ENCODE data around the gene MS4A1.

The MS4A1 gene

GRCh38 chr11:60429272-60429671 lies 26.4 kb upstream of the MS4A1 start, which contains the start of gene MS4A5:
TSS of gene MS4A5 (plus strand) at chr11:60429572. CDS start at chr11:60429675, 103 bp downstream.
- TF ChIP-seq CTCF (IDR thresholded peaks at IDR 0.05; ENCODE audit: low read depth, low read length) (no peak), EZH2phosphoT487 (IDR thresholded peaks at IDR 0.05; ENCODE audit: low read depth) (no peak)
- no peaks in the 10 kb centered on the region for H3K27me3 ChIP-seq (ENCODE audit: low read depth, low read length)
- no peak within 1 kb of the TSS for H3K4me2 ChIP-seq (ENCODE audit: low read length)
- no peaks in the 10 kb centered on the region for H3K79me2 ChIP-seq (ENCODE audit: low read length)
- no peak within 1 kb of the TSS for H3K4me3 ChIP-seq (ENCODE audit: low read length)
- no peak within 1 kb of the TSS for H3K27ac ChIP-seq (ENCODE audit: low read length)
- H3K9ac ChIP-seq (ENCODE audit: low read length): no peak within 1 kb of the TSS
- H4K20me1 ChIP-seq (ENCODE audit: insufficient read depth, low read length): no peaks in the 10 kb centered on the region
- H3K36me3 ChIP-seq (replicated peaks; ENCODE audit: low read depth, low read length): no peaks in the 10 kb centered on the region
- H3K9me3 ChIP-seq (ENCODE audit: insufficient read depth, low read length): no peaks in the 10 kb centered on the region
- no peaks in the 10 kb centered on the region for H3K4me1 ChIP-seq (ENCODE audit: low read length)
- H2AFZ ChIP-seq (ENCODE audit: low read depth, low read length): no peak within 1 kb of the TSS

GRCh38 chr11:60431251-60431650 lies 24.4 kb upstream of the MS4A1 start:
- Histone ChIP-seq H3K9me3 (ENCODE audit: insufficient read depth, low read length) (no peaks in the 10 kb centered on the region), H3K27me3 (ENCODE audit: low read depth, low read length) (no peaks in the 10 kb centered on the region), H3K4me1 (ENCODE audit: low read length) (no peaks in the 10 kb centered on the region), H3K36me3 (replicated peaks; ENCODE audit: low read depth, low read length) (no peaks in the 10 kb centered on the region), H3K4me2 (ENCODE audit: low read length) (no peak overlapping the region), H3K9ac (ENCODE audit: low read length) (no peak overlapping the region), H4K20me1 (ENCODE audit: insufficient read depth, low read length) (no peaks in the 10 kb centered on the region), H3K79me2 (ENCODE audit: low read length) (no peaks in the 10 kb centered on the region), H3K4me3 (ENCODE audit: low read length) (no peak overlapping the region), H2AFZ (ENCODE audit: low read depth, low read length) (no peak overlapping the region), H3K27ac (ENCODE audit: low read length) (no peak overlapping the region)
- TF ChIP-seq EZH2phosphoT487 (IDR thresholded peaks at IDR 0.05; ENCODE audit: low read depth): no peak
- TF ChIP-seq CTCF (IDR thresholded peaks at IDR 0.05; ENCODE audit: low read depth, low read length): no peak

GRCh38 chr11:60433401-60433800 lies 22.2 kb upstream of the MS4A1 start:
- H3K36me3 ChIP-seq (replicated peaks; ENCODE audit: low read depth, low read length): no peaks in the 10 kb centered on the region
- H3K27me3 ChIP-seq (ENCODE audit: low read depth, low read length): no peaks in the 10 kb centered on the region
- no peaks in the 10 kb centered on the region for H3K79me2 ChIP-seq (ENCODE audit: low read length)
- H3K27ac ChIP-seq (ENCODE audit: low read length): no peak overlapping the region
- TF ChIP-seq CTCF (IDR thresholded peaks at IDR 0.05; ENCODE audit: low read depth, low read length) (no peak), EZH2phosphoT487 (IDR thresholded peaks at IDR 0.05; ENCODE audit: low read depth) (no peak)
- H3K9me3 ChIP-seq (ENCODE audit: insufficient read depth, low read length): no peaks in the 10 kb centered on the region
- H3K4me3 ChIP-seq (ENCODE audit: low read length): no peak overlapping the region
- no peak overlapping the region for H2AFZ ChIP-seq (ENCODE audit: low read depth, low read length)
- H3K4me1 ChIP-seq (ENCODE audit: low read length): no peaks in the 10 kb centered on the region
- no peak overlapping the region for H3K4me2 ChIP-seq (ENCODE audit: low read length)
- H4K20me1 ChIP-seq (ENCODE audit: insufficient read depth, low read length): no peaks in the 10 kb centered on the region
- H3K9ac ChIP-seq (ENCODE audit: low read length): no peak overlapping the region

- no peaks in the 10 kb centered on the region for H3K9me3 ChIP-seq (ENCODE audit: insufficient read depth, low read length)
- H2AFZ ChIP-seq (ENCODE audit: low read depth, low read length): no peak overlapping the region
- H4K20me1 ChIP-seq (ENCODE audit: insufficient read depth, low read length): no peaks in the 10 kb centered on the region
- H3K36me3 ChIP-seq (replicated peaks; ENCODE audit: low read depth, low read length): peaks cover 4% of the 10 kb centered on the region
- H3K27me3 ChIP-seq (ENCODE audit: low read depth, low read length): no peaks in the 10 kb centered on the region
- H3K4me2 ChIP-seq (ENCODE audit: low read length): peak overlapping the region; percentile 78
- no peaks in the 10 kb centered on the region for H3K79me2 ChIP-seq (ENCODE audit: low read length)
- peak overlapping the region; percentile 73 for H3K4me3 ChIP-seq (ENCODE audit: low read length)
- H3K27ac ChIP-seq (ENCODE audit: low read length): peak overlapping the region; percentile 80
- peak overlapping the region; percentile 75; the same call in 1 of the 2 replicates for H3K9ac ChIP-seq (ENCODE audit: low read length)
- TF ChIP-seq EZH2phosphoT487 (IDR thresholded peaks at IDR 0.05; ENCODE audit: low read depth): no peak
- no peak for TF ChIP-seq CTCF (IDR thresholded peaks at IDR 0.05; ENCODE audit: low read depth, low read length)
- peaks cover 48% of the 10 kb centered on the region for H3K4me1 ChIP-seq (ENCODE audit: low read length)
These were observed 8.6 kb upstream of the MS4A1 start for GRCh38 chr11:60447070-60447469.
